Measurements from ENCODE around the gene ANKRD55. TPM values are rescaled to one million over a fixed set of nuclear protein-coding genes. Genes with fewer than 3 reads are reported as not detected.

ANKRD55 gene
- total RNA-seq, 1 donor from 2014 or later, result not detected

DNA sequence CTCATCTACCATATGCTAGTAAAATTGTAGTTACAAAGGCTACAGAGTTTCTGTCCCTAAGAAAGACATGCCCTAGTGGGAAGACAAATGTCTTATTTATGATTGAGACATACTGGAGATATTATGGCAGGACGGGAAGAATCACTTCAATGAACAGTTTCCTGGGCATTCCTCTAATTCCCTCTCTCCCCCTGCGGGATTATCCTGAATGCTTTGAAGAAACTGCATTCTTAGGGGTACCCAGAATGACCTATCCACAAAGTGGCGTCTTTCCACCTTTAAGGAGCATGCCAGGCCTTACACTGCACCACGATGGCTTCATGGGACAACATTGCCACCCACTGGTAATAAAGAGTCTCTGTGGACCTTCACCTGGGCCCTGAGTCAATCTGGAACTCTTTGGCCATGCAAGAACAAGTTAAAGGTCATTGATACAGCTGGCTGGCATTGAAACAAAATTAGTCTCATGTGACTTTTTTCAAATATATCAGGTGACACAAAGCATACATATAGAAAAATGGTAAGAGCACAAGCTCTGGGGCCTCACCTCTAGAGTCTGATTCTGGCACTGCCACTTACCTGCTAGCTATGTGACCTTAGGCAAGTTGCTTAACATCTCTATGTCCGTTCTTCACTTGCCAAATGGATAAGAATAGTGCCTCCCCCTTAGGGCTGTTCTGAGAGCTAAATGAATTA is 32.0 kb downstream of the ANKRD55 start:
- Histone ChIP-seq H3K4me1 (no peaks in the 10 kb centered on the region), H3K27ac (no peak overlapping the region), H3K27me3 (no peaks in the 10 kb centered on the region), H3K4me3 (no peak overlapping the region), H3K9me3 (no peaks in the 10 kb centered on the region), H3K36me3 (no peaks in the 10 kb centered on the region)
- peak; percentile 56 to 65 (median 63) for TF ChIP-seq CTCF (IDR thresholded peaks at IDR 0.05)
- intact Hi-C loops (cut with DNase I), result loop anchor here (2.0 to 10.0 kb wide), 2 partner anchors 264 to 486 kb away; partner anchors contain the start of gene SLC38A9
- peak in 1 of 2 donors; percentile 72 for DNase-seq (ENCODE audit: low spot score in 2 of 2)

- Histone ChIP-seq H3K27me3 (no peaks in the 10 kb centered on the region), H3K4me1 (peaks cover 0 to 12% of the 10 kb centered on the region in 2 donors), H3K4me3 (no peak overlapping the region), H3K36me3 (no peaks in the 10 kb centered on the region), H3K9me3 (no peaks in the 10 kb centered on the region), H3K27ac (peak overlapping the region; percentile 19 to 54)
- no peak for TF ChIP-seq CTCF (IDR thresholded peaks at IDR 0.05)
- no peak for DNase-seq (ENCODE audit: low spot score in 2 of 2)
- intact Hi-C loops (cut with DNase I), result no loop called here
These were observed 38.1 kb downstream of the ANKRD55 start for GRCh38 chr5:56195016-56195415.

DNA sequence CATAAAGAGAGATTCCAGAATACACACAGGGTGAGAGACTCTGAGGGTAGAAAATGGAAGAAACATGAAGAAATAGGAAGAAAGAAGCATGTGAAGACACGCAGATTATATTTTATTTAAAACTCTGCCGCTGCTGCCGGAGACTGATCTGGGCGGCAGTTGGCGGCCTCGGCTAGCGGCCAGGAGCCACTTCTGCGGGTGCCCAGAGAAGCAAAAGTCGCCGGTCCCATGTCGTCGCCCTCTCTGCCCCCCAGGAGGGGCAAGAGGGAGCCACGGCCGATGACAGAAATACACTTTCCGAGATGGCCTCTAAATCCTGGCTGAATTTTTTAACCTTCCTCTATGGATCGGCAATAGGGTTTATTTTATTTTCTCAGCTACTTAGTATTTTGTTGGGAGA is 40.9 kb downstream of the ANKRD55 start:
- peaks cover 0 to 12% of the 10 kb centered on the region in 2 donors for H3K4me1 ChIP-seq
- H3K36me3 ChIP-seq, result no peaks in the 10 kb centered on the region
- DNase-seq (ENCODE audit: low spot score in 2 of 2), result no peak
- H3K9me3 ChIP-seq, result no peaks in the 10 kb centered on the region
- no peaks in the 10 kb centered on the region for H3K27me3 ChIP-seq
- no peak overlapping the region for H3K4me3 ChIP-seq
- TF ChIP-seq CTCF (IDR thresholded peaks at IDR 0.05), result no peak
- H3K27ac ChIP-seq, result no peak overlapping the region
- intact Hi-C loops (cut with DNase I), result no loop called here

DNA sequence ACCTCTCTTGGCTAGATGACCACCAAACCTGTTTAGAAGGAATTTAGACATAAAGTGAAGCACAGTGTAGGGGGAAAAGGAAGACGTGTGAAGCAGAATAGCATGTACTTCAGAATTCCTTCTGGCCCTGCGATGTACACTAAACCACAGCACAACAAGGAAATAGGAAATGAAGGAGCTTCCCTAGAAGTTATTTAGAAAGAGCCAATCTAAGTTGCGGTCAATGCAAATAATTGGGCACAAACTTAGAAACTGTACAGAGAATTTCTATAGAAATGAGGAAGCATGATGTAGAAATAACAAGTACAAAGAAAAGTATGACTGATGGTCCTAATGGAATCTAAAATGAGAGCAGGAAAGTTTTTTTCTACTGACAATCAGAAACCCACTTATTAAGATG is 41.5 kb downstream of the ANKRD55 start:
- intact Hi-C loops (cut with DNase I), result no loop called here

DNA sequence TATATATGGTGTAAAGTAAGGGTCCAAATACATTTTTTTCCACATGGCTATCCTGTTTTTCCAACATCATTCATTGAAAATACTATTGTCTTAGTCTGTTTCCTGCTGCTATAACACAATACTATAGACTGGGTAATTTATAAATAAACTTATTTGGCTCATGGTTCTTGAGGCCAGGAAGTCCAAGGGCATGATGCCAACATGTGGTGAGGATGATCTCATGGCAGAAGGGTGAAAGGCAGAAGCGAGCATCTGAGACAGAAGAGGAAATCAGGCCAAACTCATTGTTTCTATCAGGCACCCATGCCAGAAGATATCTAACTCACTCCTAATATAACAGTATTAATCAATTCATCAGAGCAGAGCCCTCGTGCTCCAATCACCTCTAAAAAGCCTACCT is 42.6 kb downstream of the ANKRD55 start:
- intact Hi-C loops (cut with DNase I), result no loop called here

More for the DNA sequence above, 41.5 kb downstream of the ANKRD55 start:
- Histone ChIP-seq H3K27me3 (no peaks in the 10 kb centered on the region), H3K27ac (no peak overlapping the region), H3K36me3 (no peaks in the 10 kb centered on the region), H3K4me1 (peaks cover 0 to 12% of the 10 kb centered on the region in 2 donors), H3K4me3 (no peak overlapping the region), H3K9me3 (no peaks in the 10 kb centered on the region)
- no peak for DNase-seq (ENCODE audit: low spot score in 2 of 2)
- no peak for TF ChIP-seq CTCF (IDR thresholded peaks at IDR 0.05)

More for the DNA sequence above, 42.6 kb downstream of the ANKRD55 start:
- H3K4me1 ChIP-seq, result peaks cover 0 to 9% of the 10 kb centered on the region in 2 donors
- H3K4me3 ChIP-seq, result no peak overlapping the region
- H3K27me3 ChIP-seq, result no peaks in the 10 kb centered on the region
- no peak for TF ChIP-seq CTCF (IDR thresholded peaks at IDR 0.05)
- H3K9me3 ChIP-seq, result no peaks in the 10 kb centered on the region
- DNase-seq (ENCODE audit: low spot score in 2 of 2), result no peak
- H3K27ac ChIP-seq, result no peak overlapping the region
- no peaks in the 10 kb centered on the region for H3K36me3 ChIP-seq

Data from ascending aorta (tissue), 2 donors.